ENCODE results near the gene MID2. TPM values are rescaled to one million over a fixed set of nuclear protein-coding genes. Genes with fewer than 3 reads are reported as not detected.
"Not testable (repeated sequence)": the region's sequence is repeated elsewhere in the genome, so short reads cannot be mapped to it uniquely, and the experiment has no call there.

MID2 gene
- polyA plus RNA-seq (2013, experiment 1 of 2; ENCODE audit: insufficient read length), result 5.7 TPM
- 5.0 TPM for polyA plus RNA-seq (2013, experiment 2 of 2; ENCODE audit: insufficient read length)

DNA sequence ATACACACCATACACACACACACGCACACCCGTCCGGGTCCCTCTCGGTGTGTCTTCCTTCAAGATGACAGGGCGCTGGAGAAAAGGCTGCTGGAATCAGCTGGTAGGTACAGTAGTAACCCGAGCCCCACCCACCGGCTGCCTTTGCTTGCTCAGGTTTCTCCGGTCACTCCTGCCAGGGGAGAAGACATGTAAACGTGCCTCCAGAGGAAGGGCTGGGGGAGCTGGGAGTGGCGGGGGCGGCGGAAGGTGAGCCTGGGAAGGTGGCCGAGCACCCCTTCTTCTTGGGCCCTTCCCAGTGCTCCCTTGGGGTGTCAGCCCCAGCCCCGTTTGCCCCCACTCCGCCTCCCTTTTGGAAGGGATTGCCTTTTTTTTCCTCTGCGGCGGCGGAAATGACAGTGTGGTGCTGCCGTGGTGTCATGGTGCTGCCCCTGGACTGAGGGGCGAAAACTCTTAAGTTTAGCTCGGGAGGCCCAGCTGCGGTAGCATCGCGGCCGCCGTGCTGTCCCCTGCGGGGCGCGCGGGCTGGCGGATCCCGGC is at the start of gene MID2:
TSS of gene MID2 (plus strand) at position 169 of the 540 bp plus-strand sequence. CDS start 561 bp downstream, outside the sequence.
- peak; percentile 20 for DNase-seq

GRCh38 chrX:107776649-107777535 is 48.8 kb upstream of the MID2 start:
- peak; percentile 79 for DNase-seq

DNA sequence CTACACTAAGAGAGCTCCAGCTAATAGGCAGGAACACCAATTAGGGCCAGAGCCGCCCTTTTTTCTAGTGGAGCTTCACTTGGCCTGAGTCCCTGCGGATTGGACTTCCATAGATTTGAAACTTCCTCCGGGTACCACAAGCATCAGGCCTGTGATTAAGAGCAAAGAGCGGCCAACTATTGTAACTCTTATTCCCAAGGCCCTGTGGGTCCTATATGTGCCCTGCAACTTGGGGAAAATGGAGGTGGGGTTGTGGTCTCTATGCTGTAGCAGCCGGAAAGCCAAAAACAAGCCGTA is 48.2 kb upstream of the MID2 start, which contains the start of gene NCBP2L:
TSS of gene NCBP2L (plus strand) at position 198 of the 297 bp plus-strand sequence. CDS start 16,488 bp downstream, outside the sequence.
- no peak for DNase-seq

GRCh38 chrX:107780525-107780924 is 45.1 kb upstream of the MID2 start:
- no peak for DNase-seq

DNA sequence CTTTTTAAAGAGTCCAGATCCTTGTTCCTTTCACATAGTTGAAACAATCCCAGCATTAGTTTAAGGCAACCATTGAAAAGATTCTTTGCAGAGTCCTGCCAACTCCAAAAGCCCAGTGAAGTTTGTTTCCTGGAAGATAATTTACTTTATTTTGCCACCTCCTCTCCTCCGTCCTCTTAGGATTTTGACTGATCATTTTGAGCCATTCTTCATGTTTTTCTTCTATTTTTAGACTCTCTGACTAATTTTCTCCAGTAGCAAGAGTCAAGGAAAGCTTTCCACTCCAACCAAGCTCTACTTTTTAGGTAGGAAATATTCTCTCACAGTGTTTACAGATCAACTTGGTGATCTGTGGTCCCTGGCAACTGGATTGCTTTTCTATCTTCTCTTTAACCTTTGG is 37.8 kb upstream of the MID2 start:
- DNase-seq, result no peak

- DNase-seq, result no peak
These were observed 21.2 kb upstream of the MID2 start for GRCh38 chrX:107804427-107804826.

GRCh38 chrX:107805179-107805578 is 20.5 kb upstream of the MID2 start:
- no peak for DNase-seq

- DNase-seq, result not testable (repeated sequence)
These were observed 15.6 kb upstream of the MID2 start for GRCh38 chrX:107810053-107810452.

DNA sequence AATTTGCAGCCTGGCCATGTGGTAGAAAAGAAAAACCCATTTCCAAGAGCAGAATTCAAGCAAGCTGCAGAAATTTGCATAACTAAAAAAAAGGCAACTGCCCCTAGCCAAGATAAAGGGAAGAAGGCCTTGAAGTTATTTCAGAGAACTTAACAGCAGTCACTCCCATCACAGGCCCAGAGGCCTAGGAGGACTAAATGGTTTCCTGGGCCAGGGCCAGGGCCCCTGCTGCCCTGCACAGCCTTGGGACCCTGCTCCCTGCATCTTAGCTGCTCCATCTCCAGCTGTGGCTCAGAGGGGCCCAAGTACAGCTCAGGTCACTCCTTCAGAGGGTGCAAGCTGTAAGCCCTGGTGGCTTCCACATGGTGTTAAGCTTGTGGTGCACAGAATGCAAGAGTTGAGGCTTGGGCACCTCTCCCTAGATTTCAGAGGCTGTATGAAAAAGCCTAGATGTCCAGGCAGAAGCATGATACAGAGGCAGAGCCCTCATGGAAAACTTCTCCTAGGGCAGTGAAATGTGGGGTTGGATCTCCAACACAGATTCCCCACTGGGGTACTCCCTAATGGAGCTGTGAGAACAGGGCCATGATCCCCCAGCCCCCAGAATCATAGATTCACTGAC is 6.7 kb upstream of the MID2 start:
- DNase-seq, result no peak

DNA sequence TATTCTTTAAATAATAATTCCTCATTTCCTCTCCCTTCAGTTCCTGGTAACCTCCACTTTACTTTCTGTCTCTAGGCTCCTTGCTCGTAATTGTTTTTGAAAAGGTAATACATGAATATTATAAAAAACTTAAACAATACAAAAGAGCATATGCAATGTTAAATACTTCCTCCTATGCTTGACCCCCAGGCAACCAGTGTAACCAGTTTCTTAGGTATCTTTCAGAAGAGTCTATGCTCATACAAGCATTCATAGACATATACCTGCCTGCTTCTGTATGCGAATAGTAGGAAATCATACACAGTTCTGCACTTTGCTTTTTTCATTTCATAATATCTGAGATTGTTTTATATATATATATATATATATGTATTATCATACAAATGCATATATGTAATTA is 2.6 kb upstream of the MID2 start:
- DNase-seq, result no peak

DNA sequence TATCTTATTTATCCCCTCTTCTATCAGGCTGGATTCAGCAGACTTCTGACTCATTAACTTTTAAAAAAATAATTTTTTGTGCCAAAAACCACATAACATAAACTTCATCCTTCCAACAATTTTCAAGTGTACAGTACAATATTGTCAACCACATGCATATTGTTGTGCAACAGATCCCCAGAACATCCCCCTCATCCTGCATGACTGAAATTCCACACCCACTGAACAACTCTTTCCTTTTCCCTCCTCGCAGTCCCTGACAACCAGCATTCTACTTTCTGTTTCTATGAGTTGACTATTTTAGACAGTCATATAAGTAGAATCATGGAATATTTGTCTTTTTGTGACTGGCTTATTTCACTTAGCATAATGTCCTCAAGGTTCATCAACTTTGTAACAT is 2.2 kb upstream of the MID2 start:
- peak; percentile 77 for DNase-seq

DNA sequence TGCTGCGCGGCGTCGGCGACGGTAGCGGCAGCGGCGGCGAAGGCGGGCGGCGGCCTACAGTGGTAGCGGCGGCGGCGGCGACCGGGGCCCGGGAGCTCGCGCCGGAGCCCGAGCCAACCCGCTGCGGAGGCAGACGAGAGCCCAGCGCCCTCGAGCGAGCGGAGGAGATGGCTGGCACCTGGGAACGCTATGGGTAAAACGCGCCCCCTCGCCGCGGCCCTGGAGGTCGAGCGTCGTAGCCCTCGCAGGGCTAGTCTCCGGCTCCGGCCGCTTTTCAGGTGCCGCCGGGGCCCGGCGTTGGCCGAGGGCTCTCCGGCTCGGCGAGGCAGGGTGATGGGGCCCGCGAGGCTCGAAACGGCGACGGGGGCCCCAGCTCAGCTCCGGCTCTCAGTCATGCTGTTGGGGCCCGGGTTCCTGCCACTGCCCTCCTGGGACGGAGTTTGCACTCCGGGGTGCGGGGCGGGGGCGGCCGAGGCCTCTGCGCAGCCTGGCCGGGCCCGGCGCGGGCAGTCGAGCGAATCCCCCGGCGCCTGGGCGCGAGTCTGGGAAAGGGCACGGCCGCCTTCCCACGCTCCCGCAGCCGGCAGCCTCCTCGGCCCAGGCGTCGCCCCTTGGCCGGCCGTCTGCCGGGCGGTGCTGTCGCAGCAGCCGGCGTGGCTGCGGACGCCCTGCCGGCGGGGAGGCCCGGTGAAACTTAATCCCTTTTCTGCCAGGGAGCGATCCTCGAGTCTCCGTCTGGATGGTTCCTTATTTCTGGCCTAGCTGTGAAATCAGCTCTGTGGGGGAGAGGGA is 768 bp downstream of the MID2 start:
- DNase-seq, result peak; percentile 48

DNA sequence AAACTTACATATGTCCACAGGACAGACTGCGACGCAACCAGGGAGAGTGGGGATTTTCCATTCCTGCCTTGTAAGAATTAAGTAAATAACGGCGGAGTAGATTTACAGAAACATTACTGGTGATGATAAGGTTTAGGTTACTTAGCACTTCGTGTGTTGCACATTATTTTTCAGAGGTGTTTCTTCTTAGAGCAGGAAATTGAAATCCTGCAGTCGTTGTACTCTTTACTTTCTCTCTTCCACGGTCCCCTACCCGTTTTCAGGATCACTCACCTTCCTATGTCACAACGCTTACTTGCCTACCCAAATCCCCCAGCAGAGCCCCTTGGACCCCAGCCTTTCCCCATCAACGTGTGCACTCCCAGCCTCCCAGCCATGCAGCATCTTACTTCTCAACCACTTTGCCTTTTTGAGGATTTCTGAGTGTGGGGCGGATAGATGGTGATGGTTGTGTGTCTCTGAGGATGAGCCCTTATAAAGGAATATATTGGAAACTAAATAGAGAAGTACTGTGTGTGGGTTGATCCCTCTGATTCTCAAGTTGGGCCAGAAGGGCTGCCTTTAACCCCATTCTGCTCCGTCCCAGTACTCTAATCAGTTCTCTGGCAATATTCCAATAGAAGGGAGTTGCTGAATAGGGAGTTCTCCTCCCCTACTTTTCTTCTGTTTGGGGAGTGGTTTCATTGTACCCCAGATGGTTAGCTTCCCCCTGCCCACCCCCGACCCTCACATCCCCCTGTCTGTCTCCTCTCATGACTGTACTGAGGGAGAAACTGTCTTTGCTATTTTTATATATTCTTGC is 1.6 kb downstream of the MID2 start:
- no peak for DNase-seq

GRCh38 chrX:107827852-107828251 is 2.2 kb downstream of the MID2 start:
- no peak for DNase-seq

GRCh38 chrX:107829878-107830277 is 4.2 kb downstream of the MID2 start:
- DNase-seq, result no peak

DNA sequence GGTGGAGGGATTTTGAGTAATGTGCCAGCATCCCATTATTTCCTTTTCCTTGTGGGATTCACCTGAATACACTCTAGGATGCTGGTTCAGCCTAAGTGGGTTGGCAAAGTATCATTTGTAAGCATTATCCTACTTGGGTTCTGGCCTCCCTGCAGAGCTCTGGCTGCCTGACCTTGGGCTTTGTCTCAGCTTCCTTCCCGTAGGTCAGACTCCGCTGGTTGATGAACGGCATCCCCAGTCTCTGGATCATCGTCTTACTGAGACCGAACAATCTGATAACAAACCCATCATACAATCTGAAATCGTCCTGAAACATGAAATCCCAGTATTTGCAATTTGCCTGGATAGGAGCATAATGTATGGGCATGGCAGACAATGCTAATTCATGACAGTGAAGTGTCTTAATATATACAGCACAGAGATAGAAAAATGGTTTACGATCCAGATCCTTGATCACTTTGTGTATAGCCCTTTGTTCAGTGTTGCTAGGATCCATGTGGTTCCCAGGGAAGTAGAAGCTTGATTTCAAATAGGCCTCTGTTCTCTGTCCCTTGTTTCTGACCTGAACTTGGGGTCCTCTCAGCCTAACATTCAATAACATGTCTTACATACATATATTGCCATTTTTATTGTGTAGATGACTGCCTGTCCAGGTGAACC is 5.5 kb downstream of the MID2 start:
- DNase-seq, result no peak

- DNase-seq, result no peak
These were observed 8.9 kb downstream of the MID2 start for GRCh38 chrX:107834275-107835201.

DNA sequence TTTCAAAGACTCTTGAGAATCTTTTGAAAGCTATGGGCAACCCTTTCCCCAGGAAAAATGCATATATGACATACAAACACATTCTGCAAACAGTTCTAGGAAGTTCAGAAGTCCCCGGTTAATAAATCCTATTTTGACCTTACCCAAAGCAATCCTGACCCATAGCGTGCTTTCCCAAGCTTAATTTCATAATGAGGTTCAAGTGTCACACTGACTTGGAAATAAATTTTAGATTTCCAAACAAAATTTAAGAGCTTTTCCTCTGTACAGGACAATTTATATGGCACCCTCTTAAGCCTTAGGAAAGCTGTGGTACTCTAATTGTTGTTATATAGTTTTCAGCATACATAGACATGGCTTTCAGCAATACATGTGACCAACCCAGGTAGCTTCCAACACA is 11.3 kb downstream of the MID2 start:
- no peak for DNase-seq

GRCh38 chrX:107840971-107841370 is 15.3 kb downstream of the MID2 start:
- DNase-seq, result no peak

DNA sequence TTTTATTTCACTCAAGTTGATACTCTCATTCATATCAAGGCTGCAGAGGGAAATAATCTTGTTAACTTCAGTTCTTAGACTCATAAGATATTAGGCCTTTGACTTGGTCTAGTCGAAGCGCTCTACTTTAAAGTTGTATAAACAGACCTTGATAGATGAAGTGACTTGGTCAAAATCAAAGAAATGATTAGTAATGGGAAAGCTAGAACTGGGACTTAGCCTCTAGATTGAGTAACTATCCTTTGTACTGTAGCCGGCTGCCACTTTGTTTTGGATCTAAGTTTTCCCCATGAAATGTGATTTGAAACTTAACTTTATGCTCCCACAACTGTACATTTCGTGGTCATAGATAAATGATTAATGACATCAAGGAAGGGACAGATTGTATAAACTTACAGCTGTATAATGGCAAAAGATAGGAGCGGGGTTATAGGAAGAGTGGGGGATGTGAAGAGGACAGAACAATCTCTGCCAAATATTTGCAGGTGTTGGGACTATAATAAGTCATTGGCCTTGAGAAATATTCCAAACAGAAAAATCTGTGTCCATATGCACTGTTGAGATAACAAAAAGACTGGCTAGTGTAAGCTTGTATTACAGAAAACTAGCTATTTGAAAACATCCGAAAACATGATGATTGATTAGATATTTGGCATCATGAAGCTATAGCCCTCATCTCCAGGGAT is 17.2 kb downstream of the MID2 start:
- no peak for DNase-seq

Measured in fibroblast of skin of abdomen (primary cell).